PFSK-1 (cell line): Measurements from ENCODE around the gene KPNA3.

ENCODE experiments used
- FOXP2 ChIP-seq: optimal IDR thresholded peaks from 2 replicates; pipeline ENCODE3; 2011; ENCODE audit warnings: borderline replicate concordance, control low read depth, inconsistent platforms; ENCODE audit not compliant: insufficient read depth; ENCODE audit errors: extremely low read length, extremely low read depth
- POLR2AphosphoS5 ChIP-seq: IDR thresholded peaks from 2 replicates; pipeline ENCODE4 v1.6.1; 2012; ENCODE audit warnings: low read depth, mild to moderate bottlenecking, control low read depth, low read length, moderate library complexity
- SIN3A ChIP-seq: IDR thresholded peaks from 2 replicates; pipeline ENCODE4 v1.6.1; 2012; ENCODE audit warnings: mild to moderate bottlenecking, low read length, moderate library complexity, borderline replicate concordance; ENCODE audit not compliant: insufficient read depth
- TAF1 ChIP-seq: IDR thresholded peaks from 2 replicates; pipeline ENCODE4 v1.6.1; 2012; ENCODE audit warnings: low read length, control low read depth, borderline replicate concordance; ENCODE audit not compliant: insufficient read depth
- TF ChIP-seq, protein P1 (sequence below), 2 experiments: IDR thresholded peaks; 2 replicates each; pipeline versions ENCODE4 v1.6.1 to v1.8.0; 2011 to 2012; ENCODE audit warnings: low read depth in 2 of 2, low read length in 2 of 2, control low read depth in 1 of 2, inconsistent platforms in 1 of 2, mild to moderate bottlenecking in 1 of 2, moderate library complexity in 1 of 2; ENCODE audit not compliant: insufficient read depth in 1 of 2

Gene KPNA3

DNA sequence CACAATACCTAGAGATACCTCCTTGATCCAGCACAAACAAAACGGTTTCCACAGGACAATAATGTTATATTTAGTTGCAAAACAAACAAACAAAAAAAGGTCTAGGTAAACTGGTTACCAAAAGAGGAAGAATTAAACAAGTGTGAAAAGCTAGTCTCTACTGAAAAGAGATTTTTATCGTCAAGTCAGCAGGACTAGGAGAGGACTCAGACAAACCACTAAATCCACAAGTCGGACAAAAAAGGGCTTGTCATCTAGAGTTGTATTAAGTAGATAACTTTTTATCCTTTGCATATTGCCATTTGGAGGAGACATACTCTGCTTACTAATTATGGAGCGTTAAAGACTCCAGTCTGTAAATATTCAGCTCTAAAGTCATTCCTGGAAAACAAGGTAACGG is 9.9 kb upstream of the KPNA3 start:
- TF ChIP-seq SIN3A (no peak), TAF1 (no peak), POLR2AphosphoS5 (no peak), FOXP2 (no peak)
- TF ChIP-seq, protein P1, sequence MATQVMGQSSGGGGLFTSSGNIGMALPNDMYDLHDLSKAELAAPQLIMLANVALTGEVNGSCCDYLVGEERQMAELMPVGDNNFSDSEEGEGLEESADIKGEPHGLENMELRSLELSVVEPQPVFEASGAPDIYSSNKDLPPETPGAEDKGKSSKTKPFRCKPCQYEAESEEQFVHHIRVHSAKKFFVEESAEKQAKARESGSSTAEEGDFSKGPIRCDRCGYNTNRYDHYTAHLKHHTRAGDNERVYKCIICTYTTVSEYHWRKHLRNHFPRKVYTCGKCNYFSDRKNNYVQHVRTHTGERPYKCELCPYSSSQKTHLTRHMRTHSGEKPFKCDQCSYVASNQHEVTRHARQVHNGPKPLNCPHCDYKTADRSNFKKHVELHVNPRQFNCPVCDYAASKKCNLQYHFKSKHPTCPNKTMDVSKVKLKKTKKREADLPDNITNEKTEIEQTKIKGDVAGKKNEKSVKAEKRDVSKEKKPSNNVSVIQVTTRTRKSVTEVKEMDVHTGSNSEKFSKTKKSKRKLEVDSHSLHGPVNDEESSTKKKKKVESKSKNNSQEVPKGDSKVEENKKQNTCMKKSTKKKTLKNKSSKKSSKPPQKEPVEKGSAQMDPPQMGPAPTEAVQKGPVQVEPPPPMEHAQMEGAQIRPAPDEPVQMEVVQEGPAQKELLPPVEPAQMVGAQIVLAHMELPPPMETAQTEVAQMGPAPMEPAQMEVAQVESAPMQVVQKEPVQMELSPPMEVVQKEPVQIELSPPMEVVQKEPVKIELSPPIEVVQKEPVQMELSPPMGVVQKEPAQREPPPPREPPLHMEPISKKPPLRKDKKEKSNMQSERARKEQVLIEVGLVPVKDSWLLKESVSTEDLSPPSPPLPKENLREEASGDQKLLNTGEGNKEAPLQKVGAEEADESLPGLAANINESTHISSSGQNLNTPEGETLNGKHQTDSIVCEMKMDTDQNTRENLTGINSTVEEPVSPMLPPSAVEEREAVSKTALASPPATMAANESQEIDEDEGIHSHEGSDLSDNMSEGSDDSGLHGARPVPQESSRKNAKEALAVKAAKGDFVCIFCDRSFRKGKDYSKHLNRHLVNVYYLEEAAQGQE (IDR thresholded peaks at IDR 0.05; ENCODE audit: insufficient read depth in 1 of 2, low read depth in 2 of 2, low read length in 2 of 2) = no peak

GRCh38 chr13:49791711-49792549 is 552 bp downstream of the KPNA3 start:
- TF ChIP-seq TAF1 (no peak), POLR2AphosphoS5 (no peak; the same call in 1 of the 2 replicates), FOXP2 (no peak), SIN3A (no peak)
- TF ChIP-seq, protein P1 (IDR thresholded peaks at IDR 0.05; ENCODE audit: insufficient read depth in 1 of 2, low read depth in 2 of 2, low read length in 2 of 2) = no peak

DNA sequence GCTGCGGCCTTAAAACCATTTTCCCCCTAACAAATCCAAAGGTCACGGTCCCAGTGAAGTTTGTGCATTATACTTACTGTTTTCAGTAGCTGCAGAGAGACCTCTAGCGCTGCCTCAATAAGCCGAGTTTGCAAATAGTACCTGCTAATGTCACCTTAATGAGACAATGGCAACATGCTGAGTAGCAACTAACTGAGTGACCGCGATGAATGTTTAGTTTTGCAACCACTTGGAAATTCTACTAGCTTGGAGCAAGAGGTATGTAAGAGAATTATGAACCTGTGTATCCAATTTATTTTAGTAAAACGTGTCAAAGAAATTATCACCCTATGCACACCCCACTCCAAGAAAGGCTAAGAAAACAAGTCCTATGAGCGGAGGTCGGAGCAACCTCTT is 1.2 kb downstream of the KPNA3 start:
- TF ChIP-seq SIN3A (no peak), FOXP2 (no peak), TAF1 (no peak), POLR2AphosphoS5 (no peak)
- TF ChIP-seq, protein P1 (IDR thresholded peaks at IDR 0.05; ENCODE audit: insufficient read depth in 1 of 2, low read depth in 2 of 2, low read length in 2 of 2) = no peak

GRCh38 chr13:49789968-49790367 is 2.5 kb downstream of the KPNA3 start:
- TF ChIP-seq TAF1 (no peak), SIN3A (no peak), FOXP2 (no peak), POLR2AphosphoS5 (no peak)
- TF ChIP-seq, protein P1 (IDR thresholded peaks at IDR 0.05; ENCODE audit: insufficient read depth in 1 of 2, low read depth in 2 of 2, low read length in 2 of 2) = no peak
